ENCODE measurements around the gene MST1R.
"Not testable (repeated sequence)": the region's sequence is repeated elsewhere in the genome, so short reads cannot be mapped to it uniquely, and the experiment has no call there.

The MST1R gene

DNA sequence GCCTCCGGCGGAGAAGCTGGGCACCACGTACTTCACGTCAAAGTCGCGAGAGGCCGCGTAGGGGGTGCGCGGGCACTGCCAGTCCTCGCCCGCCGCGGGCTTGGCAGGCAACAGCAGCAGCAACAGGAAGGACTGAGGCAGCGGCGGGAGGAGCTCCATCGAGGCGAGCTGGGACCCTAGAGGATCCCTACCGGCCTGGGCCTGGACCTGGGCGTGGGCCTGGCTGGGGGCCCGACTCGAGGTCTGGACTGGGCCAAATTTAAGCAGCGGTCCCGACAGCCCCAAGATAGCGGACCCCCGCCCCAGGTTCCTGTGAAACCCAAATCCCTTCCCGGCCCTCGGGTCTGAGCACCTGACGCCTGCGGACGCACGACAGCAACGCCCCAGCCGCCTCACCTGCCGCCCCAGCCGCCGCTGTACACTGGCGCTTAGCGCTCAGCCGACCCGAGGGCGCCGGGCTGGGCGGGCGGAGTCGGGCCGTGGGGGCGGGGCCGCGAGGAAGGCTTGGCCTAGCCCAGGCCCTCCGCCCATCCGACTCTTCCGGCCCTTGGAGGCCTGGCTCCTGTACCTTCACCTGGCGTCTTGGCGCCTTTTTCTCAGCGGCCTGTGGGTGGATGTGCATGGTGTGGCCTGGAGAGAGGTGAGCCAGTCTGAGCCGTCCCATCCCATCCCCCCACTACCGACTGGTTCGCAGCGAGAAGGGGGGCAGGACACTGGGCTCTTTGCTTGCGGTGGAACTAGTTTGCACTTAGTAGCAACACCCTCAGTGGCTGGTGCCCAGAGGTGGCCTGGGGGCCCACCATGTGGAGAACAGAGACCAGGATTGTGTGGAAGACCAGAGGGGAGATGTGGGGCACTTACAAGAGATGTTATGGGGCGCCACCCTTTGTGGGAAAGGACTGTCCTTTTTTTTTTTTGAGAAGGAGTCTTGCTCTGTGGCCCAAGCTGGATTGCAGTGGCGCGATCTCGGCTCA lies at the start of gene MST1R:
TSS of gene MST1R (minus strand) at position 423 of the 974 bp plus-strand sequence. CDS start at position 159, 264 bp downstream.
- DNase-seq: peak; percentile 90

DNA sequence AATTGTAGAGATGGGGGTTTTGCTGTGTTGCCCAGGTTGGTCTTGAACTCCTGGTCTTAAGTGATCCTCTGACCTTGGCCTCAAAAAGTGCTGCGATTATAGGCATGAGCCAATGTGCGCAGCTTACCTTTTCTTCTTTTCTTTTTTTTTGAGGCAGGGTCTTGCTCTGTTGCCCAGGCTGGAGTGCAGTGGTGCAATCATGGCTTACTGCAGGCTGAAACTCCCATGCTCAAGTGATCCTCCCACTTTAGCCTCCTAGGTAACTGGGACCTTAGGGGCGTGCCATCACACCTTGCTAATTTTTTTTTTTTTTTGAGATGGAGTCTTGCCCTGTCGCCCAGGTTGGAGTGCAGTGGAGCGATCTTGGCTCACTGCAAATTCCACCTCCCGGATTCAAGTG lies 49.3 kb upstream of the MST1R start:
- DNase-seq: no peak

DNA sequence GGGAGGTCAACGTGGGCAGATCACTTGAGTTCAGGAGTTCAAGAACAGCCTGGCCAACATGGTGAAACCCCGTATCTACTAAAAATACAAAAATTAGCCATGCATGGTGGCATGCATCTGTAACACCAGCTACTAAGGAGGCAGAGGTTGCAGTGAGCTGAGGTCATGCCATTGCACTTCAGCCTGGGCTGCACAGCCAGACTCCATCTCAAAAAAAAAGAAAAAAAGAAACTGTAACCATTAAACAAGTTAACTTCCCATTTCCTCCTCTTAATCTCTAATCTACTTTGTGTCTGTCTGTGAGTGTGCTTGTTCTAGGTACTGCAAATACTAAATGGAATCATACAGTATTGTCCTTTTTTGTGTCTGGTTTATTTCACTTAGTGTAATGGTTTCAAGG lies 39.0 kb upstream of the MST1R start:
- no peak for DNase-seq

DNA sequence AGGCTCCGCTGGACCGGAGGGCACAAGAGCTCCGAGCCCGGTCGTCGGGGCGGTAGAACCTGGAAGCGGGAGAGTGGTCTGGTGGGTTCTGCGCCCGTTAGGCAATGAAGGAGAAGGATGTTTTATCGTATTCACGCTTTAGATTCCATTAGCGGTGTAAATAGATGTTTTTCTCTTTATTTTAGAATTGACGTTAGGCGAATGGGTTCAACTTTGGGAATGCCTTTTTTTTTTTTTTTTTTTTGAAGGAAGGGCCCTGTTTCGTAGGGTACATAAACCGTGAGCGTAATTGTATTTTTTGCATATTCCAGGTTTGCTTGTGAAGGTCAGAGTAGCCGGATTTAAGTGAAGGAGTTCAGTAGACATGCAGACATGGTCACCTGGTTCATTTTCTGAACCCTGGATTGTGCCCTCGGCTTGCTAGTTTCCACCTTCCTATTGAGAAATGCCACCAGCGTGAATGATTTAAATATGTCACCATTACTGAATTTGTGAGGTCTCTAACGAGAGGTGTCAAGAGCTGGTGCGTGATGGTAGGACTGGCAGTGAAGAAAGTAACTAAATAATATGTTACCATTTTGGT lies 37.1 kb upstream of the MST1R start:
- no peak for DNase-seq

DNA sequence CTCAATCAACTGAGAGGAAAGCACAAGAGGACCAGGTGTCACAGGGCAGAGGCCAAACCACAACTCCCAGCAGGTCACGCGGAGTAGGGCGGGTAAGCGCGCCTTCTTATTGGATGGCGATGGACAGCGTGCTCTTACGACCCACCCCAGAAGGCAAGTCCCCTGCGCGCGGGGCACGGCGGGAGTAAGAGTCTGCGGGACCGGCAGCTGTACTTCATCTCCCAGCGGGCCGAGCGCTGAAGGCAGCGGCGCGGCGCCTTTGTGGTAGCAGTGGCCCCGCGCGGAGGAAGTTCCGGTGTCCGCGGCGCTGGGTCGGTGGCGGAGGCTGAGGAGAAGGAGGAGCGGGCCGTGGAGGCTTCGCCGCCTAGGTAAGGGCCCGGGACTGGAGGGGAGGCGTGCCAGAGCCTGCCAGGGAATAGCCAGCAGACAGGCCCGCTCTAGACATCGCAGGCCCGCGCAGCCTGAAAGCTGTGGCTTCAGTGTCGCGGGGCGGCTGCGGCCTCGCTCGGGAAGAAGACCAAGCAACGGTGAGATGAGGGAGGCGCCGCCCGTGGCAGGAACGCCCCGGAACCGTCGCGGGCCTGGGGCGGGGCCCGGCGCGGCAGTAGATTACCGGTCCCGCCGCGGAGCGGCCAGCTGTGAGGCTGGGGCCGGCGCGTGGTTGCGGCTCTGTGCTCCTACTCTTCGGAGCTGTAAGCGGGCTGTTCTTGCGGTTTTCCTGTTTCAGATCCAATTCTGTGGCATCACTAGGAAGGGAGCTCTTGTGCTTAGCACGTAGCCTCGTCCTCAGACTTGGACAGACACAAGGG lies 36.4 kb upstream of the MST1R start, which contains the start of gene RBM6:
TSS of gene RBM6 (plus strand) at position 293 of the 809 bp plus-strand sequence. CDS start 22,492 bp downstream, outside the sequence.
- peak; percentile 97 for DNase-seq

DNA sequence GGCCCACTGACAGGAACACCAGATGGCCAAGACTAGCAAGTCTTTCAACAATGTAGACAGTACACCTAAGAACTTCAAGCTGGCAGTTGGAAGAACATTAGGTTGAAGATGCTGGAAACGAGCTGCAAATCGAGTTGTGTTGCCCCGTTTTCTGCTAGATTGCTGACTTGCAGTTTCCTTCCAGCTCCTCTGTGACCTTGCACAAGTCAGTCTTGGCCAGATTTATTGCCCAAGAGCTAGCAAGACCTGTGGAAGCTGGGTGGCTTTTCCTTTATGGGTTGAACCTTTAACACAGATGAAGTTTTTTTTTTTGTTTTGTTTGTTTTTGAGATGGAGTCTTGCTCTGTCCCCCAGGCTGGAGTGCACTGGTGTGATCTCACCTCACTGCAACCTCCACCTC lies 33.4 kb upstream of the MST1R start:
- DNase-seq: no peak

DNA sequence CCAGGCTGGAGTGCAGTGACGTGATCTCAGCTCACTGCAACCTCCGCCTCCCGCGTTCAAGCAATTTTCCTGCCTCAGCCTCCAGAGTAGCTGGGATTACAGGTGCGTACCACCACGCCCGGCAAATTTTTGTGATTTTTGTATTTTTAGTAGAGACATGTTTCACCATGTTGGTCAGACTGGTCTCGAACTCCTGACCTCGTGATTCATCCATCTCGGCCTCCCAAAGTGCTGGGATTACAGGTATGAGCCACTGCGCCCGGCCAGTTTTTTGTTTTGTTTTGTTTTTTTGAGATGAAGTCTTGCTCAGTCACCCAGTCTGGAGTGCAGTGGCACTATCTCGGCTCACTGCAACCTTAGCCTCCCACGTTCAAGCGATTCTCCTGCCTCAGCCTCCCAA lies 28.6 kb upstream of the MST1R start:
- not testable (repeated sequence) for DNase-seq

DNA sequence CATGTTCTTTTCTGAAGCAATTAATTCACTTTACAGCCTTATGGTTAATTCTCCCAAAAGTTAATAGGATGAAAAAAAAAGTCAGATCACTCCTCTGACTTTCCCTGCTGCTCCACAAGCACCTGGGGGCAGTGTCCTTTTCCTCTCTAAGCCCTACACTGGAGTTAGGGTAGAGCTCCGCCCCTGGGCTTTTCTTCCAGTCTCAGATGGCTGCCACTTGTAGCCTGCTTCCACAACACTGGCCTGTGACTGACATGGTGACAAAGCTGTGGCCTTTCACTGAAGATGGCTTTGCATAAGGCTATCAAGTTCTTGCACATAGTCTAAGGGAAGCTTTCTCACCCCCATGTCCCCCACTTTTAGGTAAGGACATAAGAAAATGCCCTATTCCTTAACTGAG lies 27.2 kb upstream of the MST1R start:
- DNase-seq: no peak

DNA sequence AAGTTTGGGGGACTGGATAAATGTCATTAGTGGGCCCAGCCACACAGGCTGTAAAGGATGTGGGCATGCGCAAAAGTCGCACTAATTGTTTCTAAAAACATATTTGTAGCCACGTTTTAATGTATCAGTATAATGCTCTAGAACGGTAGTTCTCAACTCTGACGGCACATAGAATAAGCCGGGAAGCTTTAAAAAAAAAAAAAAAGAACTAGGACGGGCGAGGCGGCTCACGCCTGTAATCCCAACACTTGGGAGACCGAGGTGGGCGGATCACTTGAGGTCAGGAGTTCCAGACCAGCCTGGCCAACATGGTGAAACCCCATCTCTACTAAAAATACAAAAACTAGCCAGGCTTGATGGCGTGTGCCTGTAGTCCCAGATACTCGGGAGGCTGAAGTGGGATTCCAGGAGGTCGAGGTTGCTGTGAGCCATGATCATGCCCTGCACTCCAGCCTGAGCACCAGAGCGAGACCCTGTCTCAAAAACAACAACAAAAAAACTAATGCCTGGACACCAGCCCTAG lies 26.6 kb upstream of the MST1R start:
- DNase-seq: no peak

DNA sequence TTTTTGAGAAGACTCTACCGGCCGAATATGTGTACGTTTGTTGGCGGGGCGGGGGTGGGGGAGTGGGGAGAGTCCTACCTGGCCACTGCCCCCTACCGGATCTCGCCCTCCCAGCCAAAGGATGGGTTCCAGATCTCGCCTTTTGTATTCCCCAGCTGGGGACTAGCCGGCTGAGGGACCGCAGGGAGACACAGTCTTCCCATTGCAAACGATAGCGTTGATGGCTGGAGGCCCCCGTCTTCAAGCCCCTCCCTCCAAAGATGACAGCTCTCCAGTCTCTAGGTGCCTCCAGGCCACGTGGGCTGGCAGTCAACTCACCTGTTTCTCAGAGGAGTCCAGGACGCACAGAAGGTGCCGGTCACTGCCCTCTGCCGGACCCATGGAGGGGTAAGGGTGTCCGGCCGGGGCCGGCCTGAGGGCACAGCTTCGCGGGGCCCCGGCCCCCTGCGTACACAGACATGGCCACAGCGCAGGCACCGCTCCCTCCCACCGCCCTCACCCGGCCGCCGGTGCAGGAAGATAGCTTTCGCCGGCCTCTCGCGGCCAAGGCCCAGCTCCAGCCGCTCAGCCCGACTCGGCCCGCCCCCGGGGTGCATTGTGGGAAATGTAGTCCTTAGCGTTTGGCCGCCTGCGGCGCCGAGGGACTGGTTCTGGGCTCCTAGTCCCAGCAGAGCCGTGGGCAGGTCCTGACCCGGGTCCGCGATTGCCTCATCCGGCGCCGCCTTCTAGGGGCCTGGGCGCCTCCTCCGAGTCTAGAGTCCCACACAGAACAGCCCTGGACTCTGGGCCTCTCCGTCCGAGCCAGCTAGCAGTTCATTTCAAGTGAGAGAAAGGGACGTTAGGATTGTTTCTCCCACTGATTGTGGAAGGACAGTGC lies 25.9 kb upstream of the MST1R start, which contains the start of gene MON1A:
TSS of gene MON1A (minus strand) at position 521 of the 877 bp plus-strand sequence. CDS start 16,465 bp downstream, outside the sequence.
- peak; percentile 96 for DNase-seq

DNA sequence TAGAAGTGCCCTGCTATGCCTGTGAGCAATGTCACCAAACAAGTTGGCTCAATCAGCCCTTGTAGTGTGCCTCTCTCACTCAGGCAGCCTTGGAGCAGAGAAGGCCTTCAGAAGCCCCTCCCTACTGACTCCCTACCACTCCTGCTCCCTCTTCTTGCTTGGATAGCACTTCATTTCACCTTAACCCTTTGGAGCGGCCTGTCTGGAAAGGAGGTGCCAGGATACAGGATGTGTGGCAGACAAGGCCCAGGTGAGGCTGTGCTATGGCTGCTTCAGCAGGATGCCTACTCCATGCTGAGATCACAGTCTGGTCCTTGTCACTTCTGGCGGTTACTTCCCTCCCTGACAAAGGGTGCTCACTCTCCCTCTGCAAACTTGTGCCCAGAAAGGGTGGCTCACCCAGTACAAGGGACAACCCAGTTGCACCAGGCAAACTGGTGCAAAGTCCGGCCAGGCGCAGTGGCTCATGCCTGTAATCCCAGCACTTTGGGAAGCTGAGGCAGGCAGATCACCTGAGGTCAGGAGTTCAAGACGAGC lies 24.9 kb upstream of the MST1R start:
- no peak for DNase-seq

DNA sequence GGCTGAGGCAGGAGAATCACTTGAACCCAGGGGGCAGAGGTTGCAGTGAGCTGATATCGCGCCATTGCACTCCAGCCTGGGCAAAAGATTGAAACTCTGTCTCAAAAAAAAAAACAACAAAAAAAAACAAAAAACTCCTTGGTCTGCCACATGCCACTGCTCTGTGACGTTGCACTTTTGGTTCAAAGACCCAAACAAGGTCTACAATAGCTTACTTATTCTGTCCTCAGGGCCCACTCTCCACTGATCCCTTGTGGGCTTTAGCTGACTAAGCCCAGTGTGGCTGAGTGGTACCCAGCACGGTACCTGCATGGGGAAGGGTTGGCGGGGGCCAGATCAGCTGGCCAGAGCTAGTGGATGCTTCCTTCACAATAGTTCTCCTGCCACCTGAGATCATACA lies 24.1 kb upstream of the MST1R start:
- DNase-seq: no peak

DNA sequence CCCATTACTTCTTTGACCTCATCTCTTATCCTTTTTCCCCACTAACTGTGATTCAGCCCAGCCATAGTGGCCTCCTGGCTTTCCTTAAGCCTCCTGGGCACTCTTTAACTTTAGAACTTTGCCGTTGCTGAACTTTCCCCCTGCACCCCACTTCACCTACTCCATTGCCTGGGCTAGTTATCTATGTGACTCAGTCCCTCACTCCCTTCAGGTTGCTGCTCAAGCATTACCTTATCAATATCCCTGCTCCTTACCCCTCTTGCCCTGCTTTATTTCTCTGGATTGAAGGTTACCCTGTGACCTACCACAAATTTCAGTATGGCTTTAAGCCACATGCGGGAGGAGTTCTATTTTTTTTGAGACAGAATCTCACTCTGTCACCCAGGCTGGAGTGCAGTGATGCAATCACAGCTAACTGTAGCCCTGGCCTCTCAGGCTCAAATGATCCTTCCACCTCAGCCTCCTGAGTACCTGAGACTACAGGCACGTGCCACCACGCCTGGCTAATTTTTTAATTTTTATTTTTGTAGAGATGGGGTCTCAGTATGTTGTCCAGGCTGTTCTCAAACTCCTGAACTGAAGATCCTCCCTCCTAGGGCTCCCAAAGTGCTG lies 22.6 kb upstream of the MST1R start:
- DNase-seq: no peak

DNA sequence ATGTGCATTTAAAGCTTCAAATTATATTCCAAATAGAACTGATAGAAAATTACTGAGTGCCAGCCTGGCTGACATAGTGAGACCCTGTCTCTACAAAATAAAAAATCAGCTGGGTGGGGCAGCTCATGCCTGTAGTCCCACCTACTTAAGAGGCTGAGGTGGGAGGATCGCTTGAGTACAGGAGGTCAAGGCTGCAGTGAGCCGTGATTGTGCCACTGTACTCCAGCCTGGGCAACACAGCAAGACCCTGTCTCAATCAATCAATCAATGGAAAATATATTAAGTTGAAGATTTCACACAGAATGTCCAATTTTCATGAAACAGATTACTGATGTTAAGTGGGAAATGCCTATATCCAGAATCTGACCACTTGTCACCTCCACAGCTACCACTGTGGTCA lies 21.8 kb upstream of the MST1R start:
- DNase-seq: no peak

DNA sequence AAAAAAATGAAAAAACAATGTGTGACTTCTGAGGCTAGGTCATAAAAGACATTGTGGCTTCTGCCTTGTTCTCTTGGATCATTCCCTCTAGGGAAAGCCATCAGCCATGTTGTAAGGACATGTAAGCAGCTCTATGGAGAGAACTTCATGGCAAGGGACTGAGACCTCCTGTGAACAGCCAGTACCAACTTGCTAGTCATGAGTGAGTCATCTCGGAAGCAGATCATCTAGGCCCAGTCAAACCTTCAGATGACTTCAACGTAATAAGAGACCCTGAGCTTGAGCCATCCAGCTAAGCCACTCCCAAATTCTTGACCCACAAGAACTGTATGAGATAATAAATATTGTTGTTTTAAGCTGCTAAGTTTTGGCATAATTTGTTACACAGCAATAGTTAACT lies 21.0 kb upstream of the MST1R start:
- DNase-seq: no peak

DNA sequence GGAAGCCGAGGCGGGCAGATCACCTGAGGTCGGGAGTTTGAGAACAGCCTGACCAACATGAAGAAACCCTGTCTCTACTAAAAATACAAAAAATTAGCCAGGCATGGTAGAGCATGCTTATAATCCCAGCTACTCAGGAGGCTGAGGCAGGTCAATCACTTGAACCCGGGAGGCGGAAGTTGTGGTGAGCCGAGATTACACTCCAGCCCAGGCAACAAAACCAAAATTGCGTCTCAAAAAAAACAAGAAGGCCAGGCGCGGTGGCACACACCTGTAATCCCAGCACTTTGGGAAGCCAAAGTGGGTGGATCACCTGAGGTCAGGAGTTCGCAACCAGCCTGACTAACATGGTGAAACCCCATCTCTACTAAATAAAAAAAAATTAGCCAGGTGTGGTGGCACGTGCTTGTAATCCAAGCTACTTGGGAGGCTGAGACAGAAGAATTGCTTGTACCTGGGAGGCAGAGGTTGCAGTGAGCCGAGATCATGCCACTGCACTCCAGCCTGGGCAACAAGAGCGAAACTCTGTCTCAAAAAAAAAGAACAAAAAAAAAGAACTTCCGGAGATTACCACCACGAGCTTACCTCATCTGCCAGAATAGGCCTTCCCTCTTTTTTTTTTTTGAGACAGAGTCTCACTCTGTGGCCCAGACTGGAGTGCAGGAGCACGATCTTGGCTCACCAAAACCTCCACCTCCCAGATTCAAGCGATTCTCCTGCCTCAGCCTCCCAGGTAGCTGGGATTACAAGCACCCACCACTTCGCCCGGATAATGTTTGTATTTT lies 14.3 kb upstream of the MST1R start:
- not testable (repeated sequence) for DNase-seq

DNA sequence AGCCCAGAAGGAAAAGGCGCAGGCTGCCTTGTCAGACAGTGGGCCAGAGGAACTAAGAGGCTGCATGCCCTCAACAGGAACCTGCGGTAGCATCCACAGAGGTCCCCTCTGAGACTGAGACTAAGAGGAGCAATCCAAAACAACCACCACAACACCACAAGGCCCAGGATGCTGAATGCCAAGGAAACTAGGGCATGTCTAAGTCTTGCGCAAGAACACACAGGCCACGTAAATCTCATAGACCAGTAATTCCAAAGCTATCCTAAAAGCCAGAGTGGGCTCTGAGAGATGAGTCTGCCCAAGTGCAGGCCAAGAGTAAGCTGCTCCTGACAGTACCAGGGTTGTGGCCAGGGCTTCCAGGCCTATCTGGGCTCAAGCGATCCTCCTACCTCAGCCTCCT lies 13.0 kb upstream of the MST1R start:
- no peak for DNase-seq

DNA sequence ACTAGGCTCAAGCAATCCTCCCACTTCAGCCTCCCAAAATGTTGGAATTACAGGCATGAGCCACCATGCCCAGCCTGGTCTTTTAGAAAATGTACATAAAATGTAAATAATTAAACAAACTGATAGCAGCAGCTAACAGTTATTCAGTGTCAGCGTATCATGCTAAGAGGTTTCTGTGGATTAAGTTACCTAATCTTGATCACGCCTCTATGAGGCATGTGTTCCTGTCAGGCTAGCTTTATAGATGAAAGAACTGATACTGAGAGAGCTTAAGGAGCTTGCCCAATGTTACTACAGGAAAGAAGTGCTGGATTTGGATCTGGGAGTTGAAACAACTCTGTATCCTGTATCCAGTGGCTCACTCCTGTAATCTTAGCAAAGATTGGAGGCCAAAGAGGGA lies 11.2 kb upstream of the MST1R start:
- no peak for DNase-seq

DNA sequence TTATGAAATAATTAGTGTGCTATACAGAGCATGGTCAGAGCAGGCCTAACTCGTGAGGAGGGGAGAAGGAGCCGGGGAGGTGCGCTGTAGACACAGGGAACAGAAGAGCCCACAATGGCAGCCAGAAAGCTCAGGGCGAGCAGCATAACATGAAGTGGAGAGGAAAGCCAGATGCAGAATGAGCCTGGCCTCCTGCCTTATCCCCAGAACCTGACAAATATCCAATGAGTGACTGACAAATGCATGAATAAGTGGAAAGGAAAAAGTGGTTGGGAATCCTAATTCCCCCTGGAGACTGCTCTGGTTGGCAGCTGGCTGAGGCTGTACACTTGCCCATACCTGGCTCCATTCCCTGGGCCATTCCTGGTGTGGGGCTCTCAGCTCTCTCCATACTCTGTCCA lies 9.2 kb upstream of the MST1R start:
- no peak for DNase-seq

DNA sequence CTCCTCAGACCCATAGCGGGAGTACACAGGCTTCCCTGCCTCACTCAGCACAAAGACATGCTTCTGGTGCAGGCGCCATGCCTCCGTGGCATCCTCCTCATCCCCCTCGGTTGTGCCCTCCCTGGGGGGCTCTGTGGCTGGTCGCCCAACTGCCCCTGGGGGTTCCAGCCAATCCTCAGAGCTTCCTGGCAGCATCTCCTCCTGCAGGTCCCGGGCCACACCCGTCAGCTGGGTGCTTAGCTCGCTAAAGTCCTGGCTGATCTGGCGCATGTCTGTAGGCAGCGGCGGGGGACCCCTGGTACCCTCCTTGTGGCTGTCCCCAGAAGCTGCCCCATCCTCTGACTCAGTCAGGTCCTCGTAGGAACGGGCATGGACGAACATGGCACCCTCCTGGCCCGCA lies 7.9 kb upstream of the MST1R start:
- no peak for DNase-seq

DNA sequence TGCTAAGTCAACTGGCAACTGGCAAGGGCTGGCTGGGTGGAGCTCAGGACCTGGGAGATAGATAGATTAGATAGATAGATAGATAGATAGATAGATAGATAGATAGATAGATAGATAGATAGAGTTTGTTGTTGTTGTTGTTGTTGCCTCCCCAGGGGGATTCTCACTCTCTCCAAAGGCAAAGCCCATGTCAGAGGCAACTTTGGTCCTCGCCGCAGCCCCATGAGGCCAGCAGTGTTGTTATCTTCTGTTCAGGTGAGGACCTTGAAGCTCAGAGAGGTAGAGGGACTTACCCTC lies 7.4 kb upstream of the MST1R start:
- no peak for DNase-seq
